Metanephros (tissue), 1 donor: ENCODE measurements around the gene NAAA. TPM values are rescaled to one million over a fixed set of nuclear protein-coding genes. Genes with fewer than 3 reads are reported as not detected.

Source experiments
- total RNA-seq: library from RNA; depleted of rRNA; stranded (reverse); fragments of >200 nt; gene quantifications from one replicate; pipeline ENCODE4 v1.2.3, GENCODE V29; 2014

NAAA gene
- 47.9 TPM for total RNA-seq

DNA sequence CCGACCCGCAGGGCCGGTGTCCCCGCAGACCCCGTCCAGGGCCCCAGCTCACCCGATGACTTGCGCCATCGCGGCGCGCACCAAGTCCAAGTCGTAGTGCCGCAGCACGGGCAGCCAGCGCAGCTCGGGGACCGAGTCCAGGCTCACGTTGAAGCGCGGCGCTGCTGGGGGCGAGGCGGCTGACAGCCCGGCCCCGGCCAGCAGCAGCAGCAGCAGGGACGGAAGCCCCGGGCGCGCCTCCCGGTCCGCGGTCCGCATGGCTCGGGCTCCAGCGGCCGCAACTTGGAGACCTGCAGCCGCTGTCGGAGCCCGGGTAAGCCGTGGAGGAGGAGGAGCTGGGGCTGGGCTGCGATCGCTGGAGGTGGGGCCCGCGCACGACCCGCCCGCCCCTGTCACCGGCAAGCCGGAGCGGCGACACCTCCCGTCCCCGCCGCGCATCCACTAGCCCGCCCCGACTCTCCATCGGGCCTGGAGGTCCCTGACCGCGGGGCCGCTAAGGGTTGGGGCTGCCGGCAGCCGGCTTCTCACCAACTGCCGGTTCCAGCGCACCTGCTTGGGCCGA lies at the start of gene NAAA:
NAAA (minus strand) TSS at position 322 of the 562 bp plus-strand sequence; CDS start at position 258, 64 bp downstream.

DNA sequence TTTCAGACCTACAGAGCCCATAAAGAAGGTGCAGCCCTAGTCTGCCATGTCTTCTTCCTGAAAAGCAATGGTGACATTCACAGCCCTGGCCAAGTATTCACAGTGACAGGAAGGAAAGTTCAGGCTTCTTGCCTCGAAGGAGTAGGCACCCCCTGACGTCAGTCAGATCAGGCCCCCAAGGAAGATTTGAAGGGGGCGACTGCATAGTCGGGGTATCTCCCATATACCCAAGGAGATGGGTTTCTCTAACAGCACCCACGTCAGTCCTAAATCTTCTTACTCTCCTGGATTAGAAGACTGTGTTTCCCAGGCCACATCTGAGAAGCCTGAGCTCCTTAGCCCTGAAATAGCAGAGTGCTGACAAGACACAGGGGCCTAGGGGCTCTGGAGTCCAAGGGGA lies 38.5 kb downstream of the NAAA start, which contains the start of gene PPEF2:
PPEF2 (minus strand) TSS at position 101 of the 400 bp plus-strand sequence. CDS start 6,127 bp downstream, outside the sequence.

Other genes starting within 250 kb of the NAAA start
- 74.1 TPM for gene USO1, start 216.4 kb downstream of the NAAA start, total RNA-seq
- gene PPEF2, start 38.6 kb downstream of the NAAA start, total RNA-seq: not detected
- gene SDAD1, start 49.9 kb upstream of the NAAA start, total RNA-seq: 26.2 TPM
- not detected for gene CXCL9, start 66.5 kb upstream of the NAAA start, total RNA-seq
- 3.3 TPM for gene CXCL10, start 82.5 kb upstream of the NAAA start, total RNA-seq
- gene CXCL11, start 95.1 kb upstream of the NAAA start, total RNA-seq: not detected
- 13.8 TPM for gene ART3, start 133.7 kb upstream of the NAAA start, total RNA-seq
- gene NUP54, start 207.4 kb upstream of the NAAA start, total RNA-seq: 73.7 TPM